ENCODE data around the gene TKT.
"Not testable (repeated sequence)": the region's sequence is repeated elsewhere in the genome, so short reads cannot be mapped to it uniquely, and the experiment has no call there.

TKT gene

DNA sequence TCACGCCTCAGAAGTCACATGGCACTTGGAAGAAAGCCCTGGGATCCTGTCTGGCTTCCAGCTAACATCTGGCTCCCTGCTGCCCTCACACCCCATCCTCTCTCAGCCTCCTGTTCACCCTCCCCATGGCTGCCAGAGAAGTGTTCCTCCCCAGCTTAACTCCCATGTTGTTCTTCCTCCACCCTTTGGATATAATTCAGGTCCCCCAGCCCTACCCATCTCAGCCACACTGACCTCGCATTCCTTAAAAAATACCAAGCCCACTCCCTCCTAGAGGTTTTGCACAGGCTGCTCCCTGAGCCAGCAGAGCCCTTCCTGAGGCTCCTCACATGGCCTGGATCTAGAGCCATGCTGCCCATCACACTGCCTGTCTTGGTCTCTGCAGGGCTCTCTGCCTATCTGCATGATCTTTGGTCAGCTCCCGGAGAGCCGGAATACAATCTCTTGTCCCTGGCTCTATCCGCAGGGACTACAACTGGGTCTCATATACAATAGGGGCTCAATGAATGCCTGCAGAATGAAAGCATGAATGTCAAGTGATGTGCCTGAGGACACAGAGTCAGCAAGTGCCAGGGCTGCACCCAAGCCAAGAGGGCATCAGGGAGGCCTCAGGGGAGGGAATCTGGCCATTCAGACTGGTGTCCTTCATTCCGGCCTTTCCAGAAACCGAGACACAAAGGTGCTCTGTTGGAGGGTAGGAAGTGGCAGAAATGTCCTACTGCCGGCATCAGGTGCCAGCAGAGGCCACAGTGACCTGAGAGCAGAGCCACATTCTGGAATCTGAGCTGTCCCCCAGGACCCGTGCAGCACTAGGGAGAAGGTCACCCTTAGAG lies 3.8 kb upstream of the TKT start:
- no peak for DNase-seq

DNA sequence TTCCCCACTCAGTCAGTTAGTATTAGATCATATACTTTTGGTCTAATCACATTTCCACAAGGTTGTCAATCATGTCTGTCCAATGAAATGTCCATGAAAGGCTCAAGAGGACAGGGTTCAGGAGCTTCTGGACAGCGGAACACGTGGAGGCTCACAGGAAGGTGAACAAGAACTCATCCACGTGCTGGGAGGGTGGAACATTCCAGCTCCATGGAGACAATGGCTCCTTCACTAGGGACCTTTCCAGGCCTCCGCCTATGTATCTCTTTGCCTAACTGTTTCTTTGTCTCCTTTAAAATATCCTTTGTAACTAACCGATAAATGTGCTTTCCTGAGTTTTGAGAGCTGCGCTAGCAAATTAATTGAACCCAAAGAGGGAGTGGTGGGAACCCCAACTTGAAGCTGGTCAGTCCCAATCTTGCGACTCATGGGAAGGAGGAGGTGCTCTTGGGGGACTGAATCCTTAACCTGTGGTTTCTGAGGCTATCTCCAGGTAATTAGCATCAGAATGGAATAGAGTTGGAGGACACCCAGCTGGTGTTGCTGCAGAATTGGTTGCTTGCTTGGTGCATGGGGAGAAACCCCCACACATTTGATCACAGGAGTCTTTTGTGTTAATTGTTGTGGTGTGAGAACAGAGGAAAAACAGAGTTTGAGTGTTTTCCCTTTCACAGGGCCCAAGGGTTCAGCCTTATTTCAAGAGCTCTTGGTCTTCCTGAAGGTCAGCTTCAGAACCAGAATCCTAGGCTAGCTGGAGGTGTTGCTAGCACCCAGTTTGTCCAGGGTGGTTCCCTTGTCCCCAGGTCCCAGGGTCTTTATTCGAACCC lies 3.0 kb upstream of the TKT start:
- DNase-seq: no peak

DNA sequence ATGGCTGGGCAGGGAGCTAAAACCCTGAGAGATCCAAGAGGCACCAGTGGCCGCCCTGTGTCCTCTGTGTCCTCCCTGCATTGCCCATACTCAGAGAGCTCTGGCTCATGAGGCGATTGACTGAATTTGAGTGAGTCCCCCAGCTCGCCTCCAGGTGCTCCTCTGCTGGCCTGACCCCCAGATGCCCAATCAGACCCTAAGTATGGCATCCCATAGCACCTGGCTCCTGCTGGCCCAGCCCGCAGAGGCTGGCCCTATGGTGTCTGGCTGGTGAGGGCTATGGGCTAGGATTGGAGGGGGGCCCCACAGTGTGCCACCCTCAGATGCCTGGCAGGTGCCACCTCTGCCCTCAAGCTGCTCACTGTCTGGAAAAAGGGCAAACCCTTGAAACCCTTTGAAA lies 1.6 kb upstream of the TKT start:
- no peak for DNase-seq

DNA sequence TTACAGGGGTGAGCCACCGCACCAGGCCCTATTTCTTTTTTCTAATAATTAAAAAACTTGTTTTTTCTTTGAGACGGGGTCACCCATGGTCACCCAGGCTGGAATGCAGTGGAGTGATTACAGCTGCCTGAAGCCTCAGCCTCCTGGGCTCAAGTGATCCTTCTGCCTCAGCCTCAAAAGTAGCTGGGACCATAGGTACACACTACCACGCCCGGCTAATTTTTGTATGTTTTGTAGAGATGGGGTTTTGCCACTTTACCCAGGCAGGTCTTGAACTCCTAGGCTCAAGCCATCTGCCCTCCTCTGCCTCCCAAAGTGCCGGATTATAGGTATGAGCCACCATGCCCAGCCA lies 858 bp upstream of the TKT start:
- no peak for DNase-seq

DNA sequence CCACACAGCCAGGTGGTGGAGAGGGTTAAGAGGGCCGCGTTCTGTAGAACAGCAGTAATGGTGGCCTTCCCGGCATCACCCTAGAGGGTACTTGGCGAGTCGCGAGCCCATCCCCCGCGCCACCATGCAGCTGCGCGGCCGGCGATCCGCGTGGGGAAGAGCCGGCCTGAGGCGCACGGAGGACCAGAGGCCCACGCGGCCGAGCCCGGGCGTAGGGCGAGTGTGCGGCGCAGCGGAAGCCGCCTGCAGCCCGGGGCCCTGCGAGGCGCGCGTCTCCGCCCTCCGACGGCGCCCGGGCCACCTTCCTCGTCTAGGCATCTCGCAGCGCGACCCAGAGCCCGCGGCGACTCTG lies 423 bp downstream of the TKT start:
- DNase-seq: peak in 1 of 4 experiments; percentile 38

DNA sequence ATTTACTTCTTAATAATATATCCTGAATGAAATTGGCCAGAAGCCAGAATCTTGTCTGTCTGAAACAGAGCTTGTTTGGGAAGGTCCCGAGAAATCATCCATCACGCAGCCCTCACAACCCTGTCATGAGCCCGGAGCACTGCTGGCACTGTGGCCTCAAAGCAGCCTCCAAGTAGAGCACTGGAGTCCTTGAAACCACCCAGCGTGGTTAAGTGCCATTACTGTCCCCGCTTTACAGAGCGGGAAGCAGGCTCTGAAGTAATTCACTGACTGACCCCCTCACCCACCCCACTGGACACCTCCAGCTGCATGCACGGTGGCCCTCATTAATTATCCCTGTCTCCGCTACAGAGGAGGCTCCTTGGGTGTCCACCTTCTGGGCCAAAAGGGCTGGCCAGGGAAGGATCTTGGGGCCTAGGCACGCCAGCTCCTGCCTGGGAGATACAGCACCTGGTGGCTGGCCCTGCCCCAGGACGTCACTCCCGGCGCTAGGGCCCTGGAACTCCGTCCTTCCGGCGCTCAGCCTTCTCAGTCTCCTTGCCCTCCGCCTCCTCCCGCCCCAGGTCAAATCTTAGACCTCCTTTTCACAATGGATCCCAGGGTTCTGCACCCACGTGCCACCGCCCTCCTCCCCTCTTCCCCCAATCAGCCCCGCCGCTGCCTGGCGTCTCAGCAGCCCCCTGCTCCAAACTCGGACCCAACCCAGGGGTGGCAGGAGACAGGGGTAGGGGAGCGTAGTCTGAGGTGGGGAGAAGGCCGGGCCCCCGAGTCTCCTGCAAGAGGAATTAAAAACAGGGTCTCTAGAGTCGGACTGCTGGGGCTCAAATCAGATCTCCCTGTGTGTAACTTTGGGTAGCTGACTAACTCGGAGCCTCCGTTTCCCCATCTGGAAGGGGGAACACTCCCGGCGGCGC lies 1.1 kb downstream of the TKT start:
- DNase-seq: peak in 3 of 4 experiments; percentile 10 to 37 (median 25)

DNA sequence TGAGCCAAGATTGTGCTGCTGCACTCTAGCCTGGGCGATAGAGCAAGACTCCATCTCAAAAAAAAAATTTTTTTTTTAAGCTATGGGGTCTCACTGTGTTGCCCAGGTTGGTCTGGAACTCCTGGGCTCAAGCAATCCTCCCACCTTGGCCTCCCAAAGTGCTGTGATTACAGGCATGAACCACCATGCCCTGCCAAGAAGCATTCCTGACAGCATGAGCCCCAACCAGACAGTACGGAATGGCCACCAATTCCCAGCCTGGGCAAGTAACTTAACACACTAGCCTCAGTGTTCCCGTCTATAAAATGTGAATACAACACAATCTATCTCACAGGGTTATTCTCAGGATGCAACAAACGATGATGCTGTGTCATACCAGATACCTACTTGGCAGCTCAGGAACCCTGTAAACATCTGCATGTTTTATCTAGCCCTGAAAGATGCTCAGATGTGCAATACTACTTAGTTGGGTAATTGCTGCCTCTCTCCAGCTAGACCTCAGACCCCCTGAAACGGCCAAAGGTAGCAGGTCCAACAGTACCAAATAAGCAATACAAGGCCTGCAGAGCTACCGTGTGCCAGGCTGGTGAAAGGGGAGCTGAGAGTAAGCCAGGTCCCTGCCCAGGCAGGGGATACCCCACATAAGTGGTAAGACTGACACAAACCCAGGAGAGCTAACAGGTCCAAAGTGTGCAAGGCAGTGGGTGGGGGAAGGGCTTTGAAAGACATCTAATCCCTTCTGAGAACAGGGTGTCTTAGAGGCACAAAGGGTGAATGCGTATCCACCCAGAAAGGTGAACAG lies 1.9 kb downstream of the TKT start:
- DNase-seq: no peak

DNA sequence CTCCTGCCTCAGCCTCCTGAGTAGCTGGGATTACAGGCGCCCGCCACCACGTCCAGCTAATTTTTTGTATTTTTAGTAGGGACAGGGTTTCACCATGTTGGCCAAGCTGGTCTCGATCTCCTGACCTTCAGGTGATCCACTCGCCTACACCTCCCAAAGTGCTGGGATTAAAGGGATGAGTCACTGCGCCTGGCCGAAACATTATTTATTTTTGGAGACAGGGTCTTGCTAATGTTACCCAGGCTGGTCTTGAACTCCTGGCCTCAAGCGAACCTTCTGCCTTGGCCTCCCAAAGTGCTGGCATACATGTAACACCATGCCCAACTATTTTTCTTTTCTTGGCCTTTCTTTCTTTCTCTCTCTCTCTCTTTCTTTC lies 2.9 kb downstream of the TKT start:
- DNase-seq: not testable (repeated sequence)

DNA sequence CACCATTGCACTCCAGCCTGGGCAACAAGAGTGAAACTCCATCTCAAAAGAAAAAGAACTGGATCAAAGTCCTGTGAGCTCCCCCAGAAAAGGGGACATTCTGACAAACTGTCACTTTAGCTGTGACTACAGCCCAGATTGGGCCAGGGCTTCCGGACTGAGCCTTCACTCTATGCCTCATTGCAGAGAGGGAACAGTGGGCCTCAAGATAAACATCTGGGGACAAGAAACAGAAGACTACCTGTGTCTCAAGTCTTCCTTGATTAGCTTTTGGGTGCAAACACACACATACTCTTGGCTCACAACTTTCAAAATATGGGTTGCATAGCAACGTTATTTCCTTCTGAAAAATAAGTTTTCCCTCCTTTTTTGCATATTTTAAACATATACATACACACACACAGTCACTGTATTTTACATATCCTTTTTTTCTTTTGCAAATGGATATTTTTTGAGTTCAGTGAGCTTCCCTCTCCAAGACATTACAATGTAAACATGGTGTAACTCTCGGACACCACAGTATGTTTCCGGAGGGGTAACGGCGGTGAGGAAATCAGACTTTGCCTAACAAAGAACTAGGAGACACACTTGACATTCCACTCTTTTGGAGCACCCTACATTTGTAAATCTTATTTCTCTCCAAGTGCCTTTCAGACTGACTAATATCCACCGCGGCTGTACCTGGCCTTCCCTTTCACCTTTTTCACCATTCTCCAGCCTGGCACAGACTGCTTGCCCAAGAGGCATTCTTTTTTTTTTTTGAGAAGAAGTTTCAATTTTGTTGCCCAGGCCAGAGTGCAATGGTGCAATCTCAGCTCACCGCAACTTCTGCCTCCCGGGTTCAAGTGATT lies 3.5 kb downstream of the TKT start:
- DNase-seq: no peak

DNA sequence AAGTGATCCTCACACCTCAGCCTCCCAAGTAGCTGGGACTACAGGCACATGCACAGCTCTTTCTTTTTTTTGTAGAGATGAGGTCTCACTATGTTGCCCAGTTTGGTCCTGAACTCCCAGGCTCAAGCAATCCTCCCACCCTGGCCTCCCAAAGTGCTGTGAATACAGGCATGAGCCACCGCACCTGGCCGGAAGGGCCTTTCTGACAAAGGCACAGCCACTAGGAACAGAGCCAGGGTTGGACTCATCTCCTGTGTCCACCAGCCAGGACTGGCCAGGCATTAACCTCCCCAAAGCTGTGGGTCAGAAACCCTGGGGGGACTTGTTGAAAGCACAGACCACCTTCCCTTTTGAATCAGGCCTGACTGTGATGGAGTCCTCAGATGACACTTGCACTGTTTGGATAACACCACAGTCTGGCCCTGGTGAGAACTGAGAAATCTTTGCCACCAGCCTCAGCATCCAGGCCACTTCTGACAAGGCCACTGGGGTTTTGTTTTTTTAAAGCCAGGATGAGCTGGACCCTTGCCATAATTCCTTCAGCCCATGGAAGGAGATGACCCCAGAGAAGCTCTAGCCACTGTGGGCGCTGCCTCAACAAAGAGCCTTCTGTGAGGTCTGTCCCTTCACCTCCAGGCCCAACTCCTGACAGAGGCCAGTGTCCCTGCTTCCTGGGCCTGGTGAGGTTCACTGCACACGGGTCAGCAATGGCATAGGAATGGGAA lies 4.8 kb downstream of the TKT start:
- DNase-seq: no peak

DNA sequence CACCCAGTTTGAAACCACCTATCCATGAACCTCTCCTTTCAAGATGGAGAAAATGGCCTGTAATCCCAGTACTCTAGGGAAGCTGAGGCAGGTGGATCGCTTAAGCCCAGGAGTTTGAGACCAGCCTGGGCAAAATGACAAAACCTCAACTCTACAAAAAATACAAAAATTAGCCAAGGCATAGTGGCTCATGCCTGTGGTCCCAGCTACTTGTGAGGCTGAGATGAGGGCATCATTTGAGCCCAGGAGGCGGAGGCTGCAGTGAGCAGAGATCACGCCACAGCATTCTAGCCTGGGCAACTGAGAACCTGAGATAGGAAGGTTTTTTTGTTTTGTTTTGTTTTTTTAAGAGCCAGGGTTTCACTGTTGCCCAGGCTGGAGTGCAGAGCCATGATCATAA lies 5.4 kb downstream of the TKT start:
- no peak for DNase-seq

DNA sequence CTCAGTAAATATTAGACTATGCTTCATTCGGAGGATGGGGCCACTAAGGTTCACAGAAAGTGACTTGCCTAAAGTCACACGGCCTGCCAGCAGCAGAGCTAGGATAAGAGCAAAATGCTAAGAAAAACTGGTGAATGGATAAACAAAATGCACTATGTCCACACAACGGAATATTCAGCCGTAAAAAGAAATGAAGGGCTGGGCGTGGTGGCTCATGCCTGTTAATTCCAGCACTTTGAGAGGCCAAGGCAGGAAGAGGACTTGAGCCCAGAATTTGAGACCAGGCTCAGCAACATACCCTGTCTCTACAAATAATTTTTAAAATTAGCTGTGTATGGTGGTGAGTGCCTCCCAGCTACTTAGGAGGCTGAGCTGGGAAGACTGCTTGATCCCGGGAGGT lies 7.7 kb downstream of the TKT start:
- DNase-seq: no peak

DNA sequence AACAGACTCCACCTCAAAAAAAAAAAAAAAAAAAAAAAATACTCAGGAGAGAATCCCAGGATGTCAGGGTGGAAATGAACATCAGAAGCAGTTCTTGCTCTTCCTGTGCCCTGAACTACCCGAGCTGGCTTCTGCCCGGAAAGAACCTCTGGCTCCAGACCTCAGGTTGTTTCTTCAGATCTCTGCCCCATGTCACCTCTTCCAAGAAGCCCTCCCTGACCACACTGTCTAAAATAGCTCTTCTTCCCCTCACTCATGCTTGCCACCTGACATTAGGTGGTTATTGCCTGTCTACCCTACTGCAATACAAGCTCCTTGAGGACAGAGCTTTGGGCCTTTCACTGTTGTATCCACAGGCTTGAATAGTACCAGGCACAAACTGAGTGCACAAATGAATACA lies 8.2 kb downstream of the TKT start:
- no peak for DNase-seq

DNA sequence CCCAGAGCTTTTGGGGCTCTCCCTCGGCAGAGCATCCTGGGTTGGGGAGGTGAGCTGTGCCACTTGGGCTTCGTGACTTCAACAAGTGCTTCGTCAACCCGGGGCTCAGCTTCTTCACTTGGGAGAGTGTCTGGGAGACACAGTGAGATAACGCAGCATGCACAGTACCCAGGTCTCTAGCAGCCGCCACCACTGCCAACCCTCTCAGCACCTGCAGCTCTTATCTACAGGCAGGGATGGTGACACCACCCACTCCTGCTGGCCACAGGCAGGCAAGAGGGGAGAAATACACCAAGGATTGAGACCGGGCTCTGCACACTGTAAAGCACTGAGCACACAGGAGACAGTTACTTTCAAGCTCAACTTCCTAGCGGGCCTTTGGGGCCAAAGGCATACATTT lies 11.6 kb downstream of the TKT start:
- DNase-seq: no peak

DNA sequence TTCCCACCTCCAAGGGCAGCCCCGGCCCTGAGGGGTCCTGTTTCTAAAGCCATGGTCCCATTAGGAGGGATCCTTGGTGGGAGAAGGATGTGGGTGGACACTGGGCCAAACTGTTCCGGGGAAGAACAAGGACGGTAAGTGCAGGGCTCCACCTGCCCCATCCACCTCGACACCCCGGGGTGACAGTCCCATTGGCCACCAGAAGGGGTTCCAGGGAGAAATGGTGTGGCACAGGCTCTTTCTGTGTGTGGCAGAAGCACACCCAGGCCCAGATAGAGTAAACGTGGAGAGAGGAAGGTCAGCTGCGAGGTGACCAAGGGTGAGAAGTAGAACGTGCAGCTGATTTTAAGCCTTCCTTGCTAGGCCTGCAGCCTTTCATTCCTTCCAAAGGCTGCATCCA lies 12.0 kb downstream of the TKT start:
- no peak for DNase-seq

DNA sequence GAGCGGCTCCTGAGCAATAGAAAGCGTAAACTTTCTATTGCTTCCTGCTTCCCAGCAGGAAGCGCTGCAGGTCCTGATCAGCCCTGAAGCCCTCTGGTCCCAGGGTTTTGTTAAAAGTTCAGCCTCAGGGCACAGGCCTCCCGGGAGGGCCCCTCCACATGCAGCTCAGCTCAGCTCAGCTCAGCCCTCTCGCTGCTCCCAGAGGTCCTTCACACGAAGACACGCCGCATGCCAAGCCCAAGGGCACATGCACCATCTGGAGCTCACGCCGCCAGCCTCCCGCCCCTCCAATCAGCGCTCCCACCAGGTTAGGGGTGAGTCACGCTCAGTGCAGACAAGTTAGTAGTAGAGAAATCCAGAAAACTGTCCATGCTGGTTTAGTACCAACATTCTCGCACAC lies 12.7 kb downstream of the TKT start:
- DNase-seq: no peak

DNA sequence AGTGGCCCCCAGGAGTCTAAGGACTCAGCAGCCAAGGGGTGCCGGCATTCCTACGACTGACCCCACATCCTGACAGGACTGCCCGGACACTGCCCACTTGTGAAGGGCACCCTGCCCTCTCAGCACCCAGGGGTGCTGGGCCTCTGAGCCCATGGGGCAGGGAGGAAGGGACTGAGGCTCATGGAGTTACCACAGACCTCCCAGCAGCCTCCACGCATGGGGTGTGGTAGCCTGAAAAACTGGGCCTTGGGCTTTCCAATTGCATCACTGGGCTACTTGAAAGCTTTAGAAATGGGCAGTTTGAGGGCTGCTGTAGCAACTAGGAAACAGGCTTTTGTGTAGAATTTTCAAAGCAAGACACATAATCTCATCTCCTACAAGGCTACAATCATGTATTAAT lies 13.2 kb downstream of the TKT start:
- no peak for DNase-seq

DNA sequence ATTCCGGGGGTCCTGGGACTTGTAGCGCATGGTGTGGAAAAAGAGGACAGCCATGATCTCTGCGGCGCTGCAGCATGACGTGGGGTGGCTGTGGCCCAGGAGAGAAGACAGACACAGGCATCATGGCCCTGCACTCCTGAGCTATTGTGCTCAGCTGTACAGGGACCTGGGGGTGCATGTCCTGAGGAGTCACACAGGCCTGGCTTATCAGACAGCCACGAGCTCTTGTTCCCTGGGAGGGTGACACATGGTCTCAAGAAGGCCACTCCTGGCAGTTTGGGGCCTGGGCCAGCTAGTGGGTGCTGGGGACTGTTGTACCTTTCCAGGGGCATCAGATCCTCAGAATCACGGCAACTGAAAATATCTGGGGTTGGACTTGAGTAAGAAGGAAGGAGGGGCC lies 13.7 kb downstream of the TKT start:
- DNase-seq: no peak

DNA sequence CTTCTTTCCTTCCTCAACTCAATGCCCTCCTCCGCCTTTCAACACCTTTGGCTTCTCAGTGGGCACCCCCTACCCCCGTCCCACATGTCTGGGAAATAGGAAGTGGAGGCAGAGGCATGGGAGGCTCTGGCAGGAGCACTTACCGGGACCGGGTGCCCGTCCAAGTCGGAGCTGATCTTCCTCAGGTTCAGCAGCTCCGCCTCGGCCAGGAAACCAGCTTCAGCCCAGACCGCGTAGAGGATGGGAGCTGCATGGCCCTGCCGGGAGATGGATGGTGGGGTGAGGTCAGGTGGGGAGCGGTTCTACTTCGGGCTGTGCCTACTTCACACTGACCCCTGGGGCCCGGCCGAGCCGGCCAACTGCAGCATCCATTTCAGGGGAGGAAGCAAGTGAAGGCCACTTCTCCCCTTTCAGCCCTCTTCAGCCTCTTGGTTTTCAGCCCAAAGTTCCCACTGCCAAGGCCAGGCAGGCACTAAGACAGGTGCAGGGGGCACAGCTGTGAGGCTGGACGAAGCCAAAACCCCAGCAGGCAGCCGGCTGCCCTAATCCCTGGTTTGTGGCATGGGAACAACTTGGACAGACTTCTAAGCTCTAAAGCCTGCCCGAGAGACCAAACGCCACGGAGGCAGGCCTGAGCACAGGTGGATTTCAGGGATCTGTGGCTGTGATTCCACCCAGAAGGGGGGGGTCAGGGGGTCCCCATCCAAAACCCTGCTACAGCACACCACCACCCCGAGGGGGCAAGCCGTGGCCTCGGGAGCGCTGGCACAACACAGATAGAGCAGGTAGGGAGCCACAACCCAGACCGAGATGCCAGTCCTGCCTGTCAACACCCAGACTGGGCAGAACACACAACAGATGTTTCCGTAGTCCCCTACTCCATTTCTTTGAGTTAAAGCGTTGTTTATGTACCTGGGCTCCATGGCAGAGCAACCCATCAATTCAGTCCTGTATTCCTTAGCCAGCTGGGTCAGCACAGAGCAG lies 14.5 kb downstream of the TKT start:
- DNase-seq: no peak

DNA sequence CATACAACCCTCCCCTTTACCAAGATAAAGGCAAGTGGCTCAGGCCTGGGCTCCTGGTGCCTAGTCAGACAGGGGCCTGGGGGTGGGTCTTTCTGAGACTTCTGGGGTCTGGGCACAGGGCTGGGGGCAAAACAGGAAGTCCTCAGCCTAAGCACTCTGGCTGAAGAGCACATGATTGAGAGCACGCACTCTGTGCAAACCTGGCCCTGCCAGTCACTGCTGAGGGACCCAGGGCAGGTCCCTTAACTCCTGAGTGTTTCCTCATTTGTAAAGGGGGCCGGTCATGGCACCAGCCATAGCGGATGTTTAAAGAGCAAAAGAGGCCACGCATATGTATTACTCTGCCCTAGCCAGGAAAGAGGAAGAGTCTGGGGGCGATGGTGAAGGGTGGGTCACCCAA lies 16.0 kb downstream of the TKT start:
- DNase-seq: no peak

Measured in activated naive CD4-positive, alpha-beta T cell (primary cell).